GM23338 (cell line): Measurements from ENCODE around the gene C1orf52. TPM values are rescaled to one million over a fixed set of nuclear protein-coding genes. Genes with fewer than 3 reads are reported as not detected.

ENCODE experiments used
- ATAC-seq: fragments of 200-7000 bp; cut with Tn5 transposase; 3 replicates; pipeline ENCODE4 v1.9.1; 2020
- DNase-seq: peaks from one replicate; pipeline ENCODE4 v3.0.0-alpha.2; 2015; ENCODE audit warnings: low spot score
- H2AFZ ChIP-seq: fragments of 200-600 bp; sonication (generic); 2 replicates; pipeline ENCODE4 v1.8.0; 2016; ENCODE audit warnings: antibody characterized with exemption, mild to moderate bottlenecking, moderate library complexity
- H3F3A ChIP-seq: fragments of 200-600 bp; sonication (generic); replicated peaks from 2 replicates; pipeline ENCODE4 v1.8.0; 2017; ENCODE audit warnings: antibody characterized with exemption, mixed run types, low read depth
- H3K27ac ChIP-seq: fragments of 200-600 bp; sonication (generic); 2 replicates; pipeline ENCODE4 v1.6.1; 2016; ENCODE audit warnings: low read depth
- H3K27me3 ChIP-seq: fragments of 200-600 bp; sonication (generic); 2 replicates; pipeline ENCODE4 v1.8.0; 2016; ENCODE audit warnings: mild to moderate bottlenecking, mixed run types, moderate library complexity; ENCODE audit not compliant: insufficient read depth
- H3K36me3 ChIP-seq: fragments of 200-600 bp; sonication (generic); 2 replicates; pipeline ENCODE4 v1.8.0; 2016; ENCODE audit warnings: mild to moderate bottlenecking; ENCODE audit not compliant: insufficient read depth
- H3K4me1 ChIP-seq: fragments of 200-600 bp; sonication (generic); 2 replicates; pipeline ENCODE4 v1.8.0; 2016; ENCODE audit warnings: mild to moderate bottlenecking, moderate library complexity; ENCODE audit not compliant: insufficient read depth
- H3K4me2 ChIP-seq: fragments of 200-600 bp; sonication (generic); 2 replicates; pipeline ENCODE4 v1.7.1; 2017; ENCODE audit warnings: mixed run types
- H3K4me3 ChIP-seq: fragments of 200-600 bp; sonication (generic); 2 replicates; pipeline ENCODE4 v1.6.1; 2016; ENCODE audit warnings: mixed run types
- H3K79me2 ChIP-seq: fragments of 200-600 bp; sonication (generic); replicated peaks from 2 replicates; pipeline ENCODE4 v1.8.0; 2017; ENCODE audit warnings: mild to moderate bottlenecking; ENCODE audit not compliant: insufficient read depth
- H3K9me2 ChIP-seq: fragments of 200-600 bp; sonication (generic); 2 replicates; pipeline ENCODE4 v1.8.0; 2017; ENCODE audit not compliant: insufficient read depth
- H4K20me1 ChIP-seq: fragments of 200-600 bp; sonication (generic); replicated peaks from 2 replicates; pipeline ENCODE4 v1.8.0; 2017; ENCODE audit warnings: mild to moderate bottlenecking; ENCODE audit not compliant: insufficient read depth
- H3K27ac Mint-ChIP-seq: 2 replicates; pipeline ENCODE4 v1.8.0; 2020; ENCODE audit warnings: inconsistent platforms, mild to moderate bottlenecking, moderate library complexity, mixed read lengths
- H3K27me3 Mint-ChIP-seq: 3 replicates; pipeline ENCODE4 v1.8.0; 2022; ENCODE audit warnings: low read depth, mild to moderate bottlenecking, moderate library complexity, mixed read lengths, inconsistent platforms; ENCODE audit not compliant: insufficient read depth, poor library complexity
- H3K36me3 Mint-ChIP-seq: 3 replicates; pipeline ENCODE4 v1.8.0; 2021; ENCODE audit warnings: low read depth, mild to moderate bottlenecking, inconsistent platforms, moderate library complexity, mixed read lengths
- H3K4me1 Mint-ChIP-seq: 3 replicates; pipeline ENCODE4 v1.8.0; 2020; ENCODE audit warnings: mild to moderate bottlenecking, inconsistent platforms, mixed read lengths
- H3K4me3 Mint-ChIP-seq: 3 replicates; pipeline ENCODE4 v1.8.0; 2021; ENCODE audit warnings: moderate library complexity, mild to moderate bottlenecking, inconsistent platforms, mixed read lengths
- H3K9me3 Mint-ChIP-seq: 3 replicates; pipeline ENCODE4 v1.8.0; 2020; ENCODE audit warnings: moderate library complexity, mild to moderate bottlenecking, inconsistent platforms, mixed read lengths
- CREB1 ChIP-seq: fragments of 250-450 bp; sonication (Bioruptor Pico); IDR thresholded peaks from 2 replicates; pipeline ENCODE4 v1.5.0; 2020; ENCODE audit warnings: low read depth, mild to moderate bottlenecking, moderate library complexity
- EZH2 ChIP-seq: fragments of 200-600 bp; sonication (generic); IDR thresholded peaks from one replicate; pipeline ENCODE4 v1.8.0; 2017; ENCODE audit warnings: antibody characterized with exemption, mild to moderate bottlenecking, low read depth; ENCODE audit not compliant: unreplicated experiment
- EZH2phosphoT487 ChIP-seq: fragments of 200-600 bp; sonication (generic); IDR thresholded peaks from one replicate; pipeline ENCODE4 v1.8.1; 2018; ENCODE audit warnings: antibody characterized with exemption; ENCODE audit not compliant: unreplicated experiment
- JUNB ChIP-seq: IDR thresholded peaks from one replicate; pipeline ENCODE4 v1.6.1; 2016; ENCODE audit warnings: antibody characterized with exemption; ENCODE audit not compliant: unreplicated experiment
- NANOG ChIP-seq: IDR thresholded peaks from 2 replicates; pipeline ENCODE4 v1.6.1; 2016; ENCODE audit warnings: antibody characterized with exemption, borderline replicate concordance
- POLR2AphosphoS5 ChIP-seq: IDR thresholded peaks from 2 replicates; pipeline ENCODE4 v1.6.1; 2016; ENCODE audit warnings: antibody characterized with exemption, low read depth
- REST ChIP-seq: IDR thresholded peaks from one replicate; pipeline ENCODE4 v1.6.1; 2018; ENCODE audit warnings: antibody characterized with exemption; ENCODE audit not compliant: unreplicated experiment
- STAT1 ChIP-seq: IDR thresholded peaks from one replicate; pipeline ENCODE4 v1.6.1; 2016; ENCODE audit warnings: antibody characterized with exemption; ENCODE audit not compliant: unreplicated experiment
- ZNF114 ChIP-seq: fragments of 250-450 bp; sonication (Bioruptor Pico); IDR thresholded peaks from 2 replicates; pipeline ENCODE4 v1.5.0; 2020; ENCODE audit warnings: mild to moderate bottlenecking, moderate library complexity
- ZNF331 ChIP-seq: fragments of 250-450 bp; sonication (Bioruptor Pico); IDR thresholded peaks from 2 replicates; pipeline ENCODE4 v1.5.0; 2020; ENCODE audit warnings: low read depth, mild to moderate bottlenecking, moderate library complexity
- polyA plus RNA-seq: library from polyadenylated mRNA; unstranded; fragments of >200 nt; fragmentation: Nextera tagmentation; extraction: Ambion mirVana; gene quantifications from 2 replicates; pipeline ENCODE4 v1.2.1, GENCODE V29; 2016
- total RNA-seq: library from RNA; depleted of rRNA; stranded (reverse); fragments of >200 nt; shearing (Covaris generic); gene quantifications from 2 replicates; pipeline ENCODE4 v1.2.3, GENCODE V29; 2014
- TF ChIP-seq, protein P1 (sequence below): IDR thresholded peaks from 2 replicates; pipeline ENCODE4 v1.6.1; 2016; ENCODE audit warnings: antibody characterized with exemption
- TF ChIP-seq, protein P2 (sequence below), 2 experiments: fragments of 200-600 bp in 1 of 2; sonication (generic) in 1 of 2; conservative IDR thresholded peaks; 2 replicates each; pipeline versions ENCODE4 v1.5.1 to v1.6.1; 2016 to 2017; ENCODE audit warnings: antibody characterized with exemption in 2 of 2, low read depth in 2 of 2, mild to moderate bottlenecking in 2 of 2, moderate library complexity in 1 of 2
- TF ChIP-seq, protein P3 (sequence below): fragments of 250-450 bp; sonication (Bioruptor Pico); IDR thresholded peaks from 2 replicates; pipeline ENCODE4 v1.5.0; 2020; ENCODE audit warnings: mild to moderate bottlenecking, moderate library complexity

C1orf52 gene
- total and polyA plus RNA-seq, 2 experiments from 2014 or later, result 35.6 to 102 TPM

DNA sequence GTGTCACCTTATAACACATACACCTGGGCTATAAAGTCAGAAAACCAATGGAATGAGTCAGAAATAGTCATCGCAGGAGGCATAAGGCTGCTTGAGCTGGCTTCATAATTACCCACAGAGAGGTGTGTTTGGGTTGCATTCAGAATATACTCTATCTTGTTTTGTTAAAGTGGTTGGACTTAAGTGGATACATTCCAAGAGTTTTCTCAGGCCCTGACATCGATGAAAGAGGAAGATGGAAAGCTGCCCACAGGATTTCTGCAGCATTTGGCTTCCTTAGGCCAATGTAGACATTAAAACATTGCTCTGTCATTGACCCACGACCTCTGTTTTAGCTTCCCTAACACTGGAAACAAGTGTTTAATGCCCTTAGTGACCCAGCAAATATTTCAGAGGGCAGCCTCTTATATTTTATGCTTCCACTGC is 35.6 kb upstream of the C1orf52 start:
- Histone ChIP-seq H3F3A (no peaks in the 10 kb centered on the region), H4K20me1 (no peaks in the 10 kb centered on the region), H3K9me2 (no peaks in the 10 kb centered on the region), H3K4me1 (no peaks in the 10 kb centered on the region), H3K4me3 (no peak overlapping the region), H3K4me2 (no peak overlapping the region), H3K36me3 (no peaks in the 10 kb centered on the region), H3K79me2 (no peaks in the 10 kb centered on the region), H2AFZ (no peak overlapping the region), H3K27me3 (no peaks in the 10 kb centered on the region), H3K27ac (no peak overlapping the region)
- DNase-seq (no peak), ATAC-seq (no peak)
- Mint-ChIP-seq H3K9me3 (no peaks in the 10 kb centered on the region), H3K27ac (no peak overlapping the region), H3K36me3 (no peaks in the 10 kb centered on the region), H3K4me3 (no peak overlapping the region), H3K4me1 (peaks cover 8% of the 10 kb centered on the region), H3K27me3 (no peaks in the 10 kb centered on the region)
- TF ChIP-seq NANOG (no peak), ZNF331 (no peak), STAT1 (no peak), EZH2phosphoT487 (no peak), REST (no peak), ZNF114 (CRISPR knock-in tag) (no peak), EZH2 (no peak), CREB1 (CRISPR knock-in tag) (no peak), POLR2AphosphoS5 (no peak), JUNB (no peak)
- TF ChIP-seq, protein P1, sequence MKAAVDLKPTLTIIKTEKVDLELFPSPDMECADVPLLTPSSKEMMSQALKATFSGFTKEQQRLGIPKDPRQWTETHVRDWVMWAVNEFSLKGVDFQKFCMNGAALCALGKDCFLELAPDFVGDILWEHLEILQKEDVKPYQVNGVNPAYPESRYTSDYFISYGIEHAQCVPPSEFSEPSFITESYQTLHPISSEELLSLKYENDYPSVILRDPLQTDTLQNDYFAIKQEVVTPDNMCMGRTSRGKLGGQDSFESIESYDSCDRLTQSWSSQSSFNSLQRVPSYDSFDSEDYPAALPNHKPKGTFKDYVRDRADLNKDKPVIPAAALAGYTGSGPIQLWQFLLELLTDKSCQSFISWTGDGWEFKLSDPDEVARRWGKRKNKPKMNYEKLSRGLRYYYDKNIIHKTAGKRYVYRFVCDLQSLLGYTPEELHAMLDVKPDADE, result no peak
- TF ChIP-seq, protein P2, sequence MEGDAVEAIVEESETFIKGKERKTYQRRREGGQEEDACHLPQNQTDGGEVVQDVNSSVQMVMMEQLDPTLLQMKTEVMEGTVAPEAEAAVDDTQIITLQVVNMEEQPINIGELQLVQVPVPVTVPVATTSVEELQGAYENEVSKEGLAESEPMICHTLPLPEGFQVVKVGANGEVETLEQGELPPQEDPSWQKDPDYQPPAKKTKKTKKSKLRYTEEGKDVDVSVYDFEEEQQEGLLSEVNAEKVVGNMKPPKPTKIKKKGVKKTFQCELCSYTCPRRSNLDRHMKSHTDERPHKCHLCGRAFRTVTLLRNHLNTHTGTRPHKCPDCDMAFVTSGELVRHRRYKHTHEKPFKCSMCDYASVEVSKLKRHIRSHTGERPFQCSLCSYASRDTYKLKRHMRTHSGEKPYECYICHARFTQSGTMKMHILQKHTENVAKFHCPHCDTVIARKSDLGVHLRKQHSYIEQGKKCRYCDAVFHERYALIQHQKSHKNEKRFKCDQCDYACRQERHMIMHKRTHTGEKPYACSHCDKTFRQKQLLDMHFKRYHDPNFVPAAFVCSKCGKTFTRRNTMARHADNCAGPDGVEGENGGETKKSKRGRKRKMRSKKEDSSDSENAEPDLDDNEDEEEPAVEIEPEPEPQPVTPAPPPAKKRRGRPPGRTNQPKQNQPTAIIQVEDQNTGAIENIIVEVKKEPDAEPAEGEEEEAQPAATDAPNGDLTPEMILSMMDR (conservative IDR thresholded peaks at IDR 0.05; ENCODE audit: low read depth in 2 of 2), result no peak
- TF ChIP-seq, protein P3, sequence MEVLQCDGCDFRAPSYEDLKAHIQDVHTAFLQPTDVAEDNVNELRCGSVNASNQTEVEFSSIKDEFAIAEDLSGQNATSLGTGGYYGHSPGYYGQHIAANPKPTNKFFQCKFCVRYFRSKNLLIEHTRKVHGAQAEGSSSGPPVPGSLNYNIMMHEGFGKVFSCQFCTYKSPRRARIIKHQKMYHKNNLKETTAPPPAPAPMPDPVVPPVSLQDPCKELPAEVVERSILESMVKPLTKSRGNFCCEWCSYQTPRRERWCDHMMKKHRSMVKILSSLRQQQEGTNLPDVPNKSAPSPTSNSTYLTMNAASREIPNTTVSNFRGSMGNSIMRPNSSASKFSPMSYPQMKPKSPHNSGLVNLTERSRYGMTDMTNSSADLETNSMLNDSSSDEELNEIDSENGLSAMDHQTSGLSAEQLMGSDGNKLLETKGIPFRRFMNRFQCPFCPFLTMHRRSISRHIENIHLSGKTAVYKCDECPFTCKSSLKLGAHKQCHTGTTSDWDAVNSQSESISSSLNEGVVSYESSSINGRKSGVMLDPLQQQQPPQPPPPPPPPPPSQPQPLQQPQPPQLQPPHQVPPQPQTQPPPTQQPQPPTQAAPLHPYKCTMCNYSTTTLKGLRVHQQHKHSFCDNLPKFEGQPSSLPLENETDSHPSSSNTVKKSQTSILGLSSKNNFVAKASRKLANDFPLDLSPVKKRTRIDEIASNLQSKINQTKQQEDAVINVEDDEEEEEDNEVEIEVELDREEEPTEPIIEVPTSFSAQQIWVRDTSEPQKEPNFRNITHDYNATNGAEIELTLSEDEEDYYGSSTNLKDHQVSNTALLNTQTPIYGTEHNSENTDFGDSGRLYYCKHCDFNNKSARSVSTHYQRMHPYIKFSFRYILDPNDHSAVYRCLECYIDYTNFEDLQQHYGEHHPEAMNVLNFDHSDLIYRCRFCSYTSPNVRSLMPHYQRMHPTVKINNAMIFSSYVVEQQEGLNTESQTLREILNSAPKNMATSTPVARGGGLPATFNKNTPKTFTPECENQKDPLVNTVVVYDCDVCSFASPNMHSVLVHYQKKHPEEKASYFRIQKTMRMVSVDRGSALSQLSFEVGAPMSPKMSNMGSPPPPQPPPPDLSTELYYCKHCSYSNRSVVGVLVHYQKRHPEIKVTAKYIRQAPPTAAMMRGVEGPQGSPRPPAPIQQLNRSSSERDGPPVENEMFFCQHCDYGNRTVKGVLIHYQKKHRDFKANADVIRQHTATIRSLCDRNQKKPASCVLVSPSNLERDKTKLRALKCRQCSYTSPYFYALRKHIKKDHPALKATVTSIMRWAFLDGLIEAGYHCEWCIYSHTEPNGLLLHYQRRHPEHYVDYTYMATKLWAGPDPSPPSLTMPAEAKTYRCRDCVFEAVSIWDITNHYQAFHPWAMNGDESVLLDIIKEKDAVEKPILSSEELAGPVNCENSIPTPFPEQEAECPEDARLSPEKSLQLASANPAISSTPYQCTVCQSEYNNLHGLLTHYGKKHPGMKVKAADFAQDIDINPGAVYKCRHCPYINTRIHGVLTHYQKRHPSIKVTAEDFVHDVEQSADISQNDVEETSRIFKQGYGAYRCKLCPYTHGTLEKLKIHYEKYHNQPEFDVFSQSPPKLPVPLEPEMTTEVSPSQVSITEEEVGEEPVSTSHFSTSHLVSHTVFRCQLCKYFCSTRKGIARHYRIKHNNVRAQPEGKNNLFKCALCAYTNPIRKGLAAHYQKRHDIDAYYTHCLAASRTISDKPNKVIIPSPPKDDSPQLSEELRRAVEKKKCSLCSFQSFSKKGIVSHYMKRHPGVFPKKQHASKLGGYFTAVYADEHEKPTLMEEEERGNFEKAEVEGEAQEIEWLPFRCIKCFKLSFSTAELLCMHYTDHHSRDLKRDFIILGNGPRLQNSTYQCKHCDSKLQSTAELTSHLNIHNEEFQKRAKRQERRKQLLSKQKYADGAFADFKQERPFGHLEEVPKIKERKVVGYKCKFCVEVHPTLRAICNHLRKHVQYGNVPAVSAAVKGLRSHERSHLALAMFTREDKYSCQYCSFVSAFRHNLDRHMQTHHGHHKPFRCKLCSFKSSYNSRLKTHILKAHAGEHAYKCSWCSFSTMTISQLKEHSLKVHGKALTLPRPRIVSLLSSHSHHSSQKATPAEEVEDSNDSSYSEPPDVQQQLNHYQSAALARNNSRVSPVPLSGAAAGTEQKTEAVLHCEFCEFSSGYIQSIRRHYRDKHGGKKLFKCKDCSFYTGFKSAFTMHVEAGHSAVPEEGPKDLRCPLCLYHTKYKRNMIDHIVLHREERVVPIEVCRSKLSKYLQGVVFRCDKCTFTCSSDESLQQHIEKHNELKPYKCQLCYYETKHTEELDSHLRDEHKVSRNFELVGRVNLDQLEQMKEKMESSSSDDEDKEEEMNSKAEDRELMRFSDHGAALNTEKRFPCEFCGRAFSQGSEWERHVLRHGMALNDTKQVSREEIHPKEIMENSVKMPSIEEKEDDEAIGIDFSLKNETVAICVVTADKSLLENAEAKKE (CRISPR knock-in tag), result no peak
